ENCODE results near the gene CCAR1. TPM values are rescaled to one million over a fixed set of nuclear protein-coding genes. Genes with fewer than 3 reads are reported as not detected.
A peak's percentile ranks its signal among the peaks of the same experiment; 100 is the strongest.
"Not testable (repeated sequence)": the region's sequence is repeated elsewhere in the genome, so short reads cannot be mapped to it uniquely, and the experiment has no call there.

CCAR1 gene
- total and polyA plus RNA-seq, 4 donors = 18.6 to 65.0 (median 51.8) TPM

GRCh38 chr10:68812420-68812819, 91.4 kb downstream of the CCAR1 start:
- 79 to 80% methylated on average over 4 of the region's 4 CpGs for WGBS, 2 donors
- ATAC-seq (ENCODE audit: insufficient read depth, low FRiP score) (no peak), DNase-seq (no peak)
- Histone ChIP-seq H3K9me3 (ENCODE audit: control insufficient read depth in 4 of 4, insufficient read depth in 3 of 4, low read length in 3 of 4) (no peaks in the 10 kb centered on the region), H3K4me1 (ENCODE audit: control insufficient read depth in 5 of 5, insufficient read depth in 5 of 5, low read length in 5 of 5) (peaks cover 0 to 9% (median 0%) of the 10 kb centered on the region in 5 donors), H3K36me3 (ENCODE audit: control insufficient read depth in 4 of 4, insufficient read depth in 4 of 4, low read length in 4 of 4) (no peaks in the 10 kb centered on the region), H3K27ac (ENCODE audit: low read depth in 1 of 2, low read length in 1 of 2) (no peak overlapping the region), H3K27me3 (ENCODE audit: control insufficient read depth in 3 of 3, insufficient read depth in 3 of 3, low read length in 2 of 3) (no peaks in the 10 kb centered on the region), H3K9ac (ENCODE audit: insufficient read depth in 1 of 2, low read length in 2 of 2) (no peak overlapping the region), H3K4me3 (no peak overlapping the region)
- TF ChIP-seq CTCF (IDR thresholded peaks at IDR 0.05; ENCODE audit: control extremely low read depth, extremely low read depth) = no peak

GRCh38 chr10:68813559-68813958, 92.5 kb downstream of the CCAR1 start:
- ATAC-seq (ENCODE audit: insufficient read depth, low FRiP score) (no peak), DNase-seq (peak; percentile 29 to 60 (median 32))
- TF ChIP-seq CTCF (IDR thresholded peaks at IDR 0.05; ENCODE audit: control extremely low read depth, extremely low read depth) = no peak
- H3K9me3 ChIP-seq (ENCODE audit: control insufficient read depth in 4 of 4, insufficient read depth in 3 of 4, low read length in 3 of 4) = no peaks in the 10 kb centered on the region
- no peaks in the 10 kb centered on the region for H3K27me3 ChIP-seq (ENCODE audit: control insufficient read depth in 3 of 3, insufficient read depth in 3 of 3, low read length in 2 of 3)
- peaks cover 0 to 9% (median 0%) of the 10 kb centered on the region in 5 donors for H3K4me1 ChIP-seq (ENCODE audit: control insufficient read depth in 5 of 5, insufficient read depth in 5 of 5, low read length in 5 of 5)
- no peaks in the 10 kb centered on the region for H3K36me3 ChIP-seq (ENCODE audit: control insufficient read depth in 4 of 4, insufficient read depth in 4 of 4, low read length in 4 of 4)
- H3K27ac ChIP-seq (ENCODE audit: low read depth in 1 of 2, low read length in 1 of 2) = no peak overlapping the region
- H3K9ac ChIP-seq (ENCODE audit: insufficient read depth in 1 of 2, low read length in 2 of 2) = no peak overlapping the region
- no peak overlapping the region for H3K4me3 ChIP-seq

GRCh38 chr10:68816796-68817412, 95.9 kb downstream of the CCAR1 start:
- DNase-seq = no peak
- no peaks in the 10 kb centered on the region for H3K27me3 ChIP-seq (ENCODE audit: control insufficient read depth in 3 of 3, insufficient read depth in 3 of 3, low read length in 2 of 3)
- no peak for TF ChIP-seq CTCF (IDR thresholded peaks at IDR 0.05; ENCODE audit: control extremely low read depth, extremely low read depth)
- no peak for ATAC-seq (ENCODE audit: insufficient read depth, low FRiP score)
- no peak overlapping the region for H3K4me3 ChIP-seq
- H3K9me3 ChIP-seq (ENCODE audit: control insufficient read depth in 4 of 4, insufficient read depth in 3 of 4, low read length in 3 of 4) = no peaks in the 10 kb centered on the region
- H3K4me1 ChIP-seq (ENCODE audit: control insufficient read depth in 5 of 5, insufficient read depth in 5 of 5, low read length in 5 of 5) = peaks cover 0 to 9% (median 0%) of the 10 kb centered on the region in 5 donors
- 61 to 69% methylated on average over 4 of the region's 4 CpGs for WGBS, 2 donors
- H3K9ac ChIP-seq (ENCODE audit: insufficient read depth in 1 of 2, low read length in 2 of 2) = no peak overlapping the region
- no peaks in the 10 kb centered on the region for H3K36me3 ChIP-seq (ENCODE audit: control insufficient read depth in 4 of 4, insufficient read depth in 4 of 4, low read length in 4 of 4)
- H3K27ac ChIP-seq (ENCODE audit: low read depth in 1 of 2, low read length in 1 of 2) = no peak overlapping the region

GRCh38 chr10:68820359-68820758, 99.3 kb downstream of the CCAR1 start:
- H3K27ac ChIP-seq (ENCODE audit: low read depth in 1 of 2, low read length in 1 of 2); DNase-seq; ATAC-seq (ENCODE audit: insufficient read depth, low FRiP score); H3K9me3 ChIP-seq (ENCODE audit: control insufficient read depth in 4 of 4, insufficient read depth in 3 of 4, low read length in 3 of 4); H3K4me1 ChIP-seq (ENCODE audit: control insufficient read depth in 5 of 5, insufficient read depth in 5 of 5, low read length in 5 of 5); H3K36me3 ChIP-seq (ENCODE audit: control insufficient read depth in 4 of 4, insufficient read depth in 4 of 4, low read length in 4 of 4); H3K27me3 ChIP-seq (ENCODE audit: control insufficient read depth in 3 of 3, insufficient read depth in 3 of 3, low read length in 2 of 3); H3K9ac ChIP-seq (ENCODE audit: insufficient read depth in 1 of 2, low read length in 2 of 2); H3K4me3 ChIP-seq: not testable (repeated sequence)
- WGBS, 2 donors = 98 to 100% methylated on average over 1 of the region's 1 CpG

- not testable (repeated sequence) for H3K36me3 ChIP-seq (ENCODE audit: control insufficient read depth in 4 of 4, insufficient read depth in 4 of 4, low read length in 4 of 4); H3K27ac ChIP-seq (ENCODE audit: low read depth in 1 of 2, low read length in 1 of 2); H3K9ac ChIP-seq (ENCODE audit: insufficient read depth in 1 of 2, low read length in 2 of 2); DNase-seq; ATAC-seq (ENCODE audit: insufficient read depth, low FRiP score); H3K9me3 ChIP-seq (ENCODE audit: control insufficient read depth in 4 of 4, insufficient read depth in 3 of 4, low read length in 3 of 4); H3K4me3 ChIP-seq; H3K27me3 ChIP-seq (ENCODE audit: control insufficient read depth in 3 of 3, insufficient read depth in 3 of 3, low read length in 2 of 3); H3K4me1 ChIP-seq (ENCODE audit: control insufficient read depth in 5 of 5, insufficient read depth in 5 of 5, low read length in 5 of 5)
- WGBS, 2 donors = 87 to 90% methylated on average over 2 of the region's 2 CpGs
Measured at GRCh38 chr10:68822626-68823025, 101.6 kb downstream of the CCAR1 start.

Data from lung (tissue), 12 donors.